HT-29 (cell line): Measurements from ENCODE around the gene CLEC20A. TPM values are rescaled to one million over a fixed set of nuclear protein-coding genes. Genes with fewer than 3 reads are reported as not detected.
"Not testable (repeated sequence)": the region's sequence is repeated elsewhere in the genome, so short reads cannot be mapped to it uniquely, and the experiment has no call there.

Experiments used
- DNase-seq: peaks from one replicate; pipeline ENCODE4 v3.0.0-alpha.2; 2015; ENCODE audit warnings: low spot score
- total RNA-seq: library from RNA; depleted of rRNA; stranded (reverse); fragments of >200 nt; shearing (Covaris generic); gene quantifications from 2 replicates; pipeline ENCODE4 v1.2.3, GENCODE V29; 2014

Gene CLEC20A
- total RNA-seq, 1 experiment from 2014 or later = not detected

DNA sequence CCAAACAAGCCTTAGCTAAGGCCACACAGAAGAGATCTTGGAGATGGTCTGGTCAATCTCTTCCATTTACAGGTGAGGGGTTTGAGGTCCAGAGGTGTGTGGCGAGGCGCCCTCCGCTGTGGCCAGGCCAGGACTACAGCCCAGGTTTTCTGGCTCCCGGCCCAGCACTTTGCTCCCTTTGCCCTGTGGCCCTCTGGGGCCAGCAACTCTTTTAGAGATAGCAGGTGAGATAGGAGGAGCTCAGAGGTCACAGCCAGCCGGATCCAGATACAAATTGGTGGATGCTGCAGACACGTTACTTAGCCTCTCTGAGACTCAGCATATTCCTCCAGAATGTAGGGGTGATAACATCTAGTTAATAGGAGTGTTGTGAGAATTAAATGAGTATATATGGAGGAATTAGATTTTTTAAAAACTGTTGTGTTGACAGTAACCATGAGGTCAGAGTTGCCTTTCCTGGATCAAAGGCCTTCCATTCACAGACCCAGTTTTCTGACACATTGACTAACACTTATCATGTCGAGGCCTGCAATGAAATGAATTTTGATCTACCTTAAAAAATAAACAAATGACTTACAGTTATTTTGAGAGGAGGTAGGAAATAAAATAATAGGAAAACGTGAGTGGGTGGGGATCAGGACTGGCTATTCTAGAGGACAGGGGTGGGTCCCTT is 32.7 kb upstream of the CLEC20A start:
- DNase-seq = no peak

DNA sequence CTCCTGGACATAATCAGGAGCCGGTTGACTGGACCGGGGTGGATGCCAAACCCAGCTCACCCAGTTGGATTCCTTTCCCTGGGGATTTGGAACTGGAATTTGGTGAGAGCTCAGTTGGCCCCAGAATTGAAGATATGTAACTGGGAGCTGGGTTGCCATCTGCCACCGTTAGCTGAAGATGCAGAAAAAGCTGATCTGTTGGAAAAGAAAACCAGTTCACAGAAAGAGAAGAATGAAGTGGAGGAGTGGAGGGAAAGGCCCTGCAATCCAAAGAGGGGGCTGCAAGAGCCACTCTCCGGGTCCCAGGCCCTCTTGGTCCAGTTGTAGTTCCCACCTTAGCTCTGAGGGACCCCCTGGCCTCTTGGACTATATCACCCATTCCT is 32.2 kb upstream of the CLEC20A start:
- DNase-seq = no peak

- no peak for DNase-seq
Measured at GRCh38 chr1:178528228-178528952, 31.6 kb upstream of the CLEC20A start.

DNA sequence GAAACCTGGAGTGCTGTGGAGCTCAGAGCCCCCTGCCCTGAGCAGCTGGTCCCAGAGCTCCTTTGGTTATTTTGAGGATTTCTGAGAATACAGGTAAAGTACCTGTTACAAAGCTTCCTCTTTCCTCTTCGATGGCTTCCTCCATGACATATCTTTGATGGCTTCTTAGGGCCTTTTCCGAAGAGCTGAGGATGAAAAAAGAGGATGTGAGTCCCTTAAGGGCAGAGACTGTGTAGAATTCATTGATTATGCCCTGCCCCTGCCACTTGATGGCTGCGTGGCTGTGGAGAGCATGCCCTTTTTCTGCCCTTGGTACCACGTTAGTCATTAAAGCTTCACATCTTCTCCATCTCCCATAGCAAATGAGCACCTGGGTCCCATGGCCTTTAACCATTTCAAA is 30.4 kb upstream of the CLEC20A start:
- no peak for DNase-seq

- no peak for DNase-seq
Measured at GRCh38 chr1:178521241-178521640, 24.5 kb upstream of the CLEC20A start.

DNA sequence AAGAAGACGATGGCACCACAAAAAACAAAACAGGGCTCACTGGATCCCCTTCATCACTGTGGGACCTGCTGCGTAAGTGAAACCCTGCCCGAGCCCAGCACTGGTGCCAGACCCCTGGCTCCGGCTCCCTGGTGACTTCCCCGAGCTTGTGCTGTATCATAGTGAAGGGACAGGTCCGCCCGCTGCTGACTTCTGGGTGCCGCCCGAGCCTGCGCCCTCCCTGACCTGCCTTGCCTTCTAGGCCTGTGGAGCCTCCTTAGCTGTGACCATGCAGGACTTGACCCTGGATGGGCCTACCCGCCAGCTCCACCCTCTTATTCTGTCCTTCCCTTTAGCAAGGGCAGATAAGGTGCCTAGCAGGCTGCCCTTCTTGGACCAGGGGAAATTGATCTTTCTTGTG is 24.0 kb upstream of the CLEC20A start:
- DNase-seq = no peak

DNA sequence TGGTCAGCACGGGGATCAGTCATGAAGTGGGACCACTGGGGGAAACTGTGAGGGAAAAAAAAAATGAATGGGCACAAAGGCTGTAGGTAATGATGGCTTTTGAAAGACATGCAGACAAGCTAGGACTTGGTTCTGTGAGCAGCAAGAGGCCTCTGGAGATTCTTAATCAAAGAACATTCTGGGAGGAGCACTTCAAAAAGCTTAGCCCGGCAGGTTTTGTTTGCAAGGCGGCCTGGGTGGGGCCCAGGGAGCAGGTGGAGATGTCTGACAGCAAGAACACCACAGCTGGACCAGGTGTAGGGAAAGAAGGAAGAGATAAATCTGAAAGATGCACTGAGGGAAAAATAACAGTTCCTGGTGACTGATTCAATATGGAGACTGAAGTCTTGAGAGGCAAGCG is 22.1 kb upstream of the CLEC20A start:
- no peak for DNase-seq

DNA sequence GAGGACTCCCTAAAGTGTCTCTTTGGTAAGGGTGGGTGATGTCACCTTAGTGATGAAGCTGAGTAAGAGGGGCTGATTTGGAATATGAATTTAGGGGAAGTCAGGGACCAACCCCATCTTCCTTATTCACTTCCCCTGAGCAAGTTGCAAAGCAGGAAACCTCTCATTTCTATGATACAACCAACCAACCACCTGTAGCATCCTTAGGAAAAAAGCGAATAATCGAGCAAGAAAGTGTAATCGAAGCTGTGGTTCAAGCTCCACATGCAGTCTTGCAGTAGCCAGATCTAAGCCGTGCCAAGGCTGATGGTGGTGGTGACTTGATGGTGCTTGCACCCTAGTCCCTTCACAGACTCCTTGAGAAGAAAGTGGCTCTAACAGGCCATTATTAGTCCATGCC is 19.3 kb upstream of the CLEC20A start:
- no peak for DNase-seq

- no peak for DNase-seq
Measured at GRCh38 chr1:178513278-178513983, 16.7 kb upstream of the CLEC20A start.

GRCh38 chr1:178512566-178513277 is 16.0 kb upstream of the CLEC20A start, which contains the start of gene TEX35:
Gene TEX35, plus strand, starts transcription at chr1:178513109. Its CDS starts 80 bp downstream, at chr1:178513189.
- no peak for DNase-seq

DNA sequence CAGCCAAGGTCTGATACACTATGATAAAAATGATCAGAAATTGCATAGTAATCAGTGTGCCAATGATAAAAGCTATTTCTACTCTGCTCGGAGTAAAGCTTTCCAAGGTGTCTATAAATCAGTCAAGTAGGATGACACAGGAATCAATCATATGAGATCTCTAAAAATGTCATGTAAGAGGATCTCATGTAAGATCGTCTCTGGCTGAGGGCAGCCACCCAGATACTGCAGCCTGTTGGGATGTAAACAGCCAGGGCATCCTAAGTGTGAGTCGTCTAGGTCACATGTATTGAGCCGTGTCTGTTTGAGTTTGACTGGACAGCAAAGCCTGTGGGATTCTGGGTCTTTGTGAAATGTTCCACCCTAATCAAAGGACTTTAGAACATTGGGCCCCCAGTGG is 13.4 kb upstream of the CLEC20A start:
- no peak for DNase-seq

- DNase-seq = no peak
Measured at GRCh38 chr1:178509414-178510007, 12.7 kb upstream of the CLEC20A start.

DNA sequence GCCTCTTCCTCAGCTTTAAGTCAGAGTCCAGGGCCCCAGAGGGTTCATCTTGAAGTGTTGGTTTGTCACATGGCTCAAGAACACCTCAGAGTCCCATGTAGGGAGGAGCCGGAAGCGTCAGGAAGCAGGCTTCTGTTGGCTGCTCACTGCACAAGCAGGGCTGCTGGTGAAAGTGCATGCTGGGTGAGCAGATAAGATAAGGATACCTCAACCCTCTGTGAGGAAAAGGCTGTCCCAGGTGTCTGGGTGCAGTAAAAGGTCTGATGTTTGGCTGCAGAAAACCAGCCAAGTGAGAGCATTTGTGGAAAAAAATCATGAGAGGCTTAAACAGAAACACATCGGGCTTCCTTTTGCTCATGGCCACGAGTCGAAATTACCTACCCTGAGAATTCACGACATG is 9.9 kb upstream of the CLEC20A start:
- no peak for DNase-seq

DNA sequence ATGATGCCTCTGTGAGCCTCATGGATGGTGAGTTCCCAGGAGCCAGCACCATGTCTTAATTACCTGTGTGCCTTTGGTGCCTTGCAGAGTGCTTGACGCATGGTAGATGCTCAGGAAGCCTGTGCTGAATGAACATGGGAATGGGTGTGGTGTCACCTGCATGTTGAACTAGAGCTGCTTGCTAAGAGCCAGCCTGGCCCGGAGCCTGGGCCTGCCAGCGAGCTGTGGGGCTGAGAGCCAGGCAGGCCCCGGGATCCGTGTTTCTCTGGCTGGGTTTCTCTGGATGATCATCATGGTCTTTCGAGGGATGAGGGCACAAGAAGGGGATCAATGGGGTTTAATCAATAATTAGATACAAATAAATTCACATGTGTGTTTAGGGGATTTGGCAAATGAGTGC is 9.4 kb upstream of the CLEC20A start:
- DNase-seq = no peak

DNA sequence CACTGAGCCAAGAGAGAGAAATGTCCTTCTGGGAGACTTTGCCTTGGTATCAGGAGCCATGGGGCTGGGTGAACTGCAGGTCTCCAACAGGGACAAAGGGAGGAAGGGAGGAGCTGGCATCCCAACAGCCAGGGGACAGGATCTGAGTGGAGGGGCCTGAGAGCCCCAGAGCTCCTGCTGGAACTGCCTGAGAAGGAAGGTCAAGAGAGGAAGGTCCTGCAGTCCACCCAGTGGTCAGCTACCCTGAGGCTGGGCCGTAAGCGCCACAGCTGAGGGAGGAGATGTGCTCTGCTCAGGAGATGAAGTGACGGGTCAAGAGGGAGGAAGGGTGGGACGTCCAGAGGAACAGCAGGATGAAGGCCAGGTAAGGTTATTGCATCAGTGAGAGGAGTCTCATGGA is 7.5 kb upstream of the CLEC20A start:
- DNase-seq = no peak

DNA sequence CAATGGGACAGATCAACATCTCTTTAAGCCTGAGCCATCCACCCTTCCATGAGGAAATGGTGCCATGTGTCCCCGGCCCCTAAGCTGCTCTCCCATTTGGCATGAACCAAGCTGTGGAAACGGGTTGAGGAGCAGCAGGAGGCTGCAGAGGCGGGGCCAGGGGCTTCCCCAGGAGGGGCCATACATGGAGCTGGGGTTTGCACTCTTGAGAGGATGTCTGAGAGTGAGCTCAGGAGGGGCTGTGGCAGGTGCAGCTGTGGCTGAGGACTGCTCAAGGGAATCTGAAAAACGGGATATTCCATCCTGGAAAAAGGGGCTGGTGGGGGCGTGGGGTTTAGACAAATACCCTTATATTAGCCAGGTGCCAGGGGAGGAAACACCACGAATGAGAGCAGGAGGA is 7.1 kb upstream of the CLEC20A start:
- DNase-seq = no peak

- not testable (repeated sequence) for DNase-seq
Measured at GRCh38 chr1:178503316-178503715, 6.6 kb upstream of the CLEC20A start.

GRCh38 chr1:178502856-178503255 is 6.1 kb upstream of the CLEC20A start:
- DNase-seq = no peak

GRCh38 chr1:178502330-178502714 is 5.6 kb upstream of the CLEC20A start:
- no peak for DNase-seq

DNA sequence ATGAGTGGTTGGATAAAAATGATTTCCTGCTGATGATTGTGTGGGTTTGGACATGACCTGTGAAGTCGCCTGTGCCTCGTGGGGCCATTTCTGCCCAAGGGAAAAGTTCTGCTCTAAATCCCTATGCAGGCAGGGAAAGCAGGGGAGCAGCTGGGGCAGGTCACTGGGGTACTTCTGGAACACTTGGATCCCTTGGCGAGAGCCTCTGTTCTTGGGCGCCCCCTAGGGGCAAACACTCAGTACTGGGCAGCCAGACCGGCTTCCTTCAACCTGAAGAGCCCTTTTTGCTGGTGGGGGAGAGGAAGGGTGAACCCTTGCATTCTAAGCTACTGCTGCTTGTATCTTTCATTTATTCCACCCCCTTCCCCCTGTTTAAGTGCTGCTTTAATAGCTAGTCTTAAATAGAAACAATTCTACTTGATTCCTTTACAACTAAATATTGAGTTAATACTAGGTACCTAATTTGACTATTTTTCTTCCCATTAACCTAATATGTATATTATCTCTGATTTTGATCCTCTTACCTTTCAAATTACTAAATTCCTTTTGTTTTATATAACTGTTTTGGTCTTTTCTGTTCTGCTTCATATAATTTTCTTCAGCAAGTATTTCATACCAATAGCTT is 5.1 kb upstream of the CLEC20A start:
- DNase-seq = peak; percentile 83

DNA sequence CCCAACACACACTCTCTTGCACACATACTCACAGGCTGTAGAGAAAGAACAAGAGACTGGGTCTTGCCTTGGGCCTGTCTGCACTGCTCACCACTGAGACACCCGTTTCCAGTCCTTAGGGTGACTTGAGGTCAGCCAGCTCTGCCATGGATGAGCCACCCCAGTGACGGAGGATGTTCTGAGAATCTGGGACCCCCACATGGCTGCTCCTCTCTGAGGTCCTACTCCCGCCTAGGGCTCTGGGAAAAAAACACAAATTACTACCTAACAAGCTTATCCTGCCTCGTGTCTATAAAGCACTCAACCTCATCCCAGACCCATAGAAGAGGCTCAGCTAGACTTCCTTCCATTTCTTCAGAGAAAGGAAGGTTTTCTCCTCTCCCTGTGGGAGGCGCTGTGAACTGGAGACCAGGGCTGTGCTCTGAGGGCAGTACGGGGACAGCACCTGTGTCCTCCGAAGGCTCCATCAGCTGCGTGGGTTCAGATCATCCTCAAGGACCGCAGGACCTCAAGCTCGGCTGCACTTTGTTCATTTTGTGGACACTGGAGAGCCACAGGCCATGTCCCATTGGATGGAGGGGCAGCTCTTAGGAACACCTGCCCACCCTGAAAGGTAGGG is 4.3 kb upstream of the CLEC20A start:
- DNase-seq = no peak
